ENCODE results near the gene RNF181. TPM values are rescaled to one million over a fixed set of nuclear protein-coding genes. Genes with fewer than 3 reads are reported as not detected.

The RNF181 gene
- total RNA-seq, 1 experiment from 2014 or later, result 123 TPM

DNA sequence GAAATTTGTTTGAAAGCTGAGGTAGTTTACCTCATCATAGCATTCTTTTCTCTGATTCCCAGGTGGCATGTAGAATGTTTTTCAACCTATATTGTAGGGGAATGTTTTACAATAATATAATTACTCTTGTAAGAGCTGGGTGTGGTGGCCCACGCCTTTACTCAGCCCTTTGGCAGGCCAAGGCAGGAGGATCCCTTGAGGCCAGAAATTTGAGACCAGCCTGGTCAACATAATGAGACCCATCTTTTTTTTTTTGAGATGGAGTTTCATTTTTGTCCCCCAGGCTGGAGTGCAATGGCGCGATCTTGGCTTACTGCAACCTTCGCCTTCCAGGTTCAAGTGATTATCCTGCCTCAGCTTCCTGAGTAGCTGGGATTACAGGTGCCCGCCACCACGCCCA, 24.1 kb downstream of the RNF181 start:
- Histone ChIP-seq H3K36me3 (ENCODE audit: control insufficient read depth, insufficient read depth, low read length) (peaks cover 6% of the 10 kb centered on the region), H3K9me3 (no peaks in the 10 kb centered on the region), H3K4me3 (ENCODE audit: low read depth, low read length) (no peak overlapping the region), H3K4me1 (peaks cover 5% of the 10 kb centered on the region; the same call in 1 of the 2 replicates), H3K27me3 (replicated peaks; ENCODE audit: control insufficient read depth, insufficient read depth, low read length) (no peaks in the 10 kb centered on the region)
- Mint-ChIP-seq H3K4me1 (ENCODE audit: low read depth, unreplicated experiment) (no peaks in the 10 kb centered on the region), H3K27ac (ENCODE audit: unreplicated experiment) (no peak overlapping the region), H3K27me3 (ENCODE audit: insufficient read depth, unreplicated experiment) (no peaks in the 10 kb centered on the region), H3K4me3 (ENCODE audit: unreplicated experiment) (no peak overlapping the region), H3K36me3 (ENCODE audit: insufficient read depth, unreplicated experiment) (peaks cover 63% of the 10 kb centered on the region), H3K9me3 (ENCODE audit: unreplicated experiment) (no peaks in the 10 kb centered on the region)
- DNase-seq, result no peak
- intact Hi-C loops (cut with micrococcal nuclease; ENCODE audit: unreplicated experiment), result no loop called here
- TF ChIP-seq, protein P1, sequence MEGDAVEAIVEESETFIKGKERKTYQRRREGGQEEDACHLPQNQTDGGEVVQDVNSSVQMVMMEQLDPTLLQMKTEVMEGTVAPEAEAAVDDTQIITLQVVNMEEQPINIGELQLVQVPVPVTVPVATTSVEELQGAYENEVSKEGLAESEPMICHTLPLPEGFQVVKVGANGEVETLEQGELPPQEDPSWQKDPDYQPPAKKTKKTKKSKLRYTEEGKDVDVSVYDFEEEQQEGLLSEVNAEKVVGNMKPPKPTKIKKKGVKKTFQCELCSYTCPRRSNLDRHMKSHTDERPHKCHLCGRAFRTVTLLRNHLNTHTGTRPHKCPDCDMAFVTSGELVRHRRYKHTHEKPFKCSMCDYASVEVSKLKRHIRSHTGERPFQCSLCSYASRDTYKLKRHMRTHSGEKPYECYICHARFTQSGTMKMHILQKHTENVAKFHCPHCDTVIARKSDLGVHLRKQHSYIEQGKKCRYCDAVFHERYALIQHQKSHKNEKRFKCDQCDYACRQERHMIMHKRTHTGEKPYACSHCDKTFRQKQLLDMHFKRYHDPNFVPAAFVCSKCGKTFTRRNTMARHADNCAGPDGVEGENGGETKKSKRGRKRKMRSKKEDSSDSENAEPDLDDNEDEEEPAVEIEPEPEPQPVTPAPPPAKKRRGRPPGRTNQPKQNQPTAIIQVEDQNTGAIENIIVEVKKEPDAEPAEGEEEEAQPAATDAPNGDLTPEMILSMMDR (IDR thresholded peaks at IDR 0.05; ENCODE audit: insufficient read depth in 1 of 2, low read depth in 1 of 2, low read length in 1 of 2, severe bottlenecking in 1 of 2, unreplicated experiment in 1 of 2), result no peak
- POLR2A ChIA-PET, result no interaction called here
- CTCF ChIA-PET, result no interaction called here
- BruUV-seq (replicated peaks), result no TSS peak

DNA sequence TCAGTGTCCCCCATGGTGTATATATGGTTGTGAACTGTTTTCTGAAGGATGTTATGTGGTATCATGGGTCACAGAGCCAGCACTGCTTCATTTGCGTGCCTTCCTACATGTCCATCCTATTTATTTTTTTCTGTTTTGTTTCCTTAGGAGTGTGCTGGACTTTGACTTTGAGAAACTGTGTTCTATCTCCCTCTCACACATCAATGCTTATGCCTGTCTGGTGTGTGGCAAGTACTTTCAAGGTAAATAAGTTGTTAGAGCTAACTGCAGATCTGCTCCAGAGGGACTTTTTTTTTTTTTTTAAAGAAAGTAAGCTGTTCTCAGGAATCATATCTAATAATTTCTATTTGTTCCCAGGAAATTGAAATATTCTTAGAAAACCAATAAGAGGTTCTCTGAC, 25.8 kb downstream of the RNF181 start:
- Mint-ChIP-seq H3K27ac (ENCODE audit: unreplicated experiment) (no peak overlapping the region), H3K27me3 (ENCODE audit: insufficient read depth, unreplicated experiment) (no peaks in the 10 kb centered on the region), H3K36me3 (ENCODE audit: insufficient read depth, unreplicated experiment) (peaks cover 72% of the 10 kb centered on the region), H3K4me1 (ENCODE audit: low read depth, unreplicated experiment) (no peaks in the 10 kb centered on the region), H3K9me3 (ENCODE audit: unreplicated experiment) (no peaks in the 10 kb centered on the region), H3K4me3 (ENCODE audit: unreplicated experiment) (no peak overlapping the region)
- TF ChIP-seq, protein P1 (IDR thresholded peaks at IDR 0.05; ENCODE audit: insufficient read depth in 1 of 2, low read depth in 1 of 2, low read length in 1 of 2, severe bottlenecking in 1 of 2, unreplicated experiment in 1 of 2), result no peak
- BruUV-seq (replicated peaks), result no TSS peak
- Histone ChIP-seq H3K27me3 (replicated peaks; ENCODE audit: control insufficient read depth, insufficient read depth, low read length) (no peaks in the 10 kb centered on the region), H3K4me1 (peaks cover 5% of the 10 kb centered on the region; the same call in 1 of the 2 replicates), H3K9me3 (no peaks in the 10 kb centered on the region), H3K36me3 (ENCODE audit: control insufficient read depth, insufficient read depth, low read length) (peaks cover 6% of the 10 kb centered on the region), H3K4me3 (ENCODE audit: low read depth, low read length) (no peak overlapping the region)
- ChIA-PET POLR2A (interaction anchor here (0.6 kb wide), 1 partner anchor 18 kb away, joined by 3 read pairs; no protein-coding TSS in a partner anchor), CTCF (no interaction called here)
- intact Hi-C loops (cut with micrococcal nuclease; ENCODE audit: unreplicated experiment), result no loop called here
- no peak for DNase-seq

DNA sequence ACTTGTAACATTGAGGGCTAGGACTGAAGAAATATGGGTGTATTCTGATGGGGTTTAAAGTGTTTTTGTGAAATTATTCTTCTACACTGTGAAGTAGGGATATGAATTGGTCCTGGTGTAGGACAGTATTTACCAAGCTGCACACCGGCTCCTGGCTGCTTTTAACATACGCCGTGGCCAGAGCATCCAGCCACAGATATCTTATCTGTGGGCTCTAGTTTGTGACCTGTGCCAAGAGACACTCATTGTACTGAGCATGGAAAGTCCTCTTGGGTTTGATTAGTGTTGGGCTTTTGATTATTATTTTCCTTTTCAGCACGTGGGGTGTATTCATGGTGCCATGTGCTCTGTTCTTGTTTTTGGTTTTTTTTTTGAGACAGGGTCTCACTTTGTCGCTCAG, 28.4 kb downstream of the RNF181 start:
- Histone ChIP-seq H3K9me3 (no peaks in the 10 kb centered on the region), H3K36me3 (ENCODE audit: control insufficient read depth, insufficient read depth, low read length) (peaks cover 4% of the 10 kb centered on the region), H3K27me3 (replicated peaks; ENCODE audit: control insufficient read depth, insufficient read depth, low read length) (no peaks in the 10 kb centered on the region), H3K4me1 (no peaks in the 10 kb centered on the region), H3K4me3 (ENCODE audit: low read depth, low read length) (no peak overlapping the region)
- intact Hi-C loops (cut with micrococcal nuclease; ENCODE audit: unreplicated experiment), result no loop called here
- Mint-ChIP-seq H3K4me1 (ENCODE audit: low read depth, unreplicated experiment) (no peaks in the 10 kb centered on the region), H3K27me3 (ENCODE audit: insufficient read depth, unreplicated experiment) (no peaks in the 10 kb centered on the region), H3K36me3 (ENCODE audit: insufficient read depth, unreplicated experiment) (peaks cover 78% of the 10 kb centered on the region), H3K27ac (ENCODE audit: unreplicated experiment) (no peak overlapping the region), H3K4me3 (ENCODE audit: unreplicated experiment) (no peak overlapping the region), H3K9me3 (ENCODE audit: unreplicated experiment) (no peaks in the 10 kb centered on the region)
- ChIA-PET POLR2A (no interaction called here), CTCF (interaction anchor here (0.9 kb wide), 1 partner anchor 14 kb away, joined by 3 read pairs; no protein-coding TSS in a partner anchor)
- TF ChIP-seq, protein P1 (IDR thresholded peaks at IDR 0.05; ENCODE audit: insufficient read depth in 1 of 2, low read depth in 1 of 2, low read length in 1 of 2, severe bottlenecking in 1 of 2, unreplicated experiment in 1 of 2), result no peak
- DNase-seq, result no peak
- no TSS peak for BruUV-seq (replicated peaks)

Data from Caco-2 (cell line).